Keratinocyte (primary cell): ENCODE results near the gene DAPK1. TPM values are rescaled to one million over a fixed set of nuclear protein-coding genes. Genes with fewer than 3 reads are reported as not detected.

Experiments
- DNase-seq: peaks from one replicate; pipeline ENCODE4 v3.0.0-alpha.2; 2011; ENCODE audit warnings: low read depth, missing footprints, low spot score
- FAIRE-seq: peaks from 2 replicates; lab custom pipeline; 2011; peaks lifted over from hg19 to GRCh38; lab: Jason Lieb, UNC
- H2AFZ ChIP-seq: 2 replicates; pipeline ENCODE4 v1.6.0; 2012; ENCODE audit warnings: low read length, control low read depth, inconsistent platforms; ENCODE audit not compliant: control insufficient read depth
- H3K27ac ChIP-seq: 2 replicates; pipeline ENCODE4 v1.5.1; 2011; ENCODE audit warnings: low read length; ENCODE audit not compliant: control insufficient read depth, insufficient read depth
- H3K27me3 ChIP-seq: 3 replicates; pipeline ENCODE4 v1.6.0; 2011; ENCODE audit warnings: low read length; ENCODE audit not compliant: control insufficient read depth, insufficient read depth; ENCODE audit errors: extremely low read depth
- H3K36me3 ChIP-seq, 2 experiments: 2 replicates in 1 of 2; 3 replicates in 1 of 2; pipeline ENCODE4 v1.5.1; 2011; ENCODE audit warnings: low read length in 2 of 2, mild to moderate bottlenecking in 1 of 2; ENCODE audit not compliant: control insufficient read depth in 2 of 2, insufficient read depth in 2 of 2; ENCODE audit errors: extremely low read depth in 1 of 2
- H3K4me1 ChIP-seq: 3 replicates; pipeline ENCODE4 v1.5.1; 2011; ENCODE audit warnings: low read length; ENCODE audit not compliant: control insufficient read depth, insufficient read depth; ENCODE audit errors: extremely low read depth
- H3K4me2 ChIP-seq: 3 replicates; pipeline ENCODE4 v1.6.0; 2011; ENCODE audit warnings: low read depth, low read length; ENCODE audit not compliant: control insufficient read depth, insufficient read depth; ENCODE audit errors: extremely low read depth
- H3K4me3 ChIP-seq, 3 experiments: fragments of 200-600 bp in 1 of 3; sonication (generic) in 1 of 3; 2 replicates in 2 of 3; 3 replicates in 1 of 3; pipeline ENCODE4 v1.5.1; 2011 to 2016; ENCODE audit warnings: low read length in 3 of 3, mild to moderate bottlenecking in 3 of 3, control low read depth in 2 of 3, inconsistent platforms in 1 of 3, low read depth in 1 of 3, mixed read lengths in 1 of 3, mixed run types in 1 of 3, moderate library complexity in 1 of 3; ENCODE audit not compliant: control insufficient read depth in 2 of 3, insufficient read depth in 2 of 3; ENCODE audit errors: extremely low read depth in 1 of 3
- H3K79me2 ChIP-seq: 2 replicates; pipeline ENCODE4 v1.6.0; 2012; ENCODE audit warnings: low read length; ENCODE audit not compliant: control insufficient read depth, insufficient read depth
- H3K9ac ChIP-seq: 3 replicates; pipeline ENCODE4 v1.6.0; 2011; ENCODE audit warnings: low read length; ENCODE audit not compliant: control insufficient read depth, insufficient read depth; ENCODE audit errors: extremely low read depth
- H3K9me1 ChIP-seq: 3 replicates; pipeline ENCODE4 v1.6.0; 2011; ENCODE audit warnings: low read length; ENCODE audit not compliant: control insufficient read depth, insufficient read depth; ENCODE audit errors: extremely low read depth
- H3K9me3 ChIP-seq: 2 replicates; pipeline ENCODE4 v1.5.1; 2012; ENCODE audit warnings: low read depth, low read length; ENCODE audit not compliant: control insufficient read depth
- H4K20me1 ChIP-seq: 3 replicates; pipeline ENCODE4 v1.6.0; 2011; ENCODE audit warnings: low read length; ENCODE audit not compliant: control insufficient read depth, insufficient read depth; ENCODE audit errors: extremely low read depth
- EZH2 ChIP-seq: IDR thresholded peaks from one replicate; pipeline ENCODE4 v1.6.1; 2012; ENCODE audit warnings: inconsistent platforms, mild to moderate bottlenecking, low read length, moderate library complexity
- dilution Hi-C: fragments of 300-500 bp; cut with MboI; formaldehyde crosslinking; loops from one replicate; pipeline ENCODE4 v1.7.0; 2020; ENCODE audit warnings: low sequenced_read_pairs; ENCODE audit not compliant: extremely low pct_ligation_motif_present
- polyA plus RNA-seq, 5 experiments: library from polyadenylated mRNA; depleted of rRNA in 3 of 5; stranded (reverse) in 3 of 5; stranded (forward) in 1 of 5; unstranded in 1 of 5; fragments of >200 nt; gene quantifications; 1 replicate in 1 of 5; 2 replicates in 3 of 5; 3 replicates in 1 of 5; pipeline versions ENCODE4 v1.2.1 to v1.2.3, GENCODE V29; 2011 to 2012; ENCODE audit warnings: missing spikeins in 2 of 5, low read depth in 1 of 5, low replicate concordance in 1 of 5
- TF ChIP-seq, protein P1 (sequence below), 3 experiments: IDR thresholded peaks in 1 of 3; conservative IDR thresholded peaks in 1 of 3; optimal IDR thresholded peaks in 1 of 3; 2 replicates in 2 of 3; 3 replicates in 1 of 3; pipeline versions ENCODE3 to v1.5.1; 2011; ENCODE audit warnings: low read length in 3 of 3, mild to moderate bottlenecking in 3 of 3, moderate library complexity in 2 of 3, control low read depth in 1 of 3, inconsistent platforms in 1 of 3; ENCODE audit not compliant: insufficient read depth in 2 of 3; ENCODE audit errors: extremely low read depth in 1 of 3

The DAPK1 gene
- polyA plus RNA-seq, 1 donor (not counting 4 experiments of a cell fraction or from before 2014, with no cell fraction given): 2.8 TPM

DNA sequence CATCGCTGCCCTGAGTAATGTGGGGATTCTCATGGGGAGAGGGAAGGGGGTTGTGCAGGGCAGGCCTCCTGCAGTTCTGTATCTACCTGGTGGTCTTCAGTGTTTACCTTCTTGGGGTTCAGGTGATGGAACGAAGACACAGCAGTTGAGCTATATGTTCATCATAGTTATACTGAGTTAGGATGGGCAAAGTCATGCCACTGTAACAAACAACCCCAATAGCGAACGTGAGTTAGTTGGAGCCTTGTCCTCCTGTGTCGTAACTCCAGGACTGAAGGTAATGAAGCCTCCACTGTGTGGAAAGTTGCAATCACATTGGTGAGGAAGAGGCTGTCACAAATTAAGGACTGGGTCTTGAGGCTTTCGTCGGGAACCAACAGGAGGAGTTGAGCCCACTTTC lies 64.4 kb downstream of the DAPK1 start:
- dilution Hi-C loops: no loop called here
- H3K9me3 ChIP-seq: no peaks in the 10 kb centered on the region
- no peak for DNase-seq
- H3K27ac ChIP-seq: no peak overlapping the region
- no peak overlapping the region for H3K4me3 ChIP-seq
- no peaks in the 10 kb centered on the region for H3K27me3 ChIP-seq
- H3K9me1 ChIP-seq: no peaks in the 10 kb centered on the region
- no peak overlapping the region for H2AFZ ChIP-seq
- no peak for TF ChIP-seq EZH2
- TF ChIP-seq, protein P1, sequence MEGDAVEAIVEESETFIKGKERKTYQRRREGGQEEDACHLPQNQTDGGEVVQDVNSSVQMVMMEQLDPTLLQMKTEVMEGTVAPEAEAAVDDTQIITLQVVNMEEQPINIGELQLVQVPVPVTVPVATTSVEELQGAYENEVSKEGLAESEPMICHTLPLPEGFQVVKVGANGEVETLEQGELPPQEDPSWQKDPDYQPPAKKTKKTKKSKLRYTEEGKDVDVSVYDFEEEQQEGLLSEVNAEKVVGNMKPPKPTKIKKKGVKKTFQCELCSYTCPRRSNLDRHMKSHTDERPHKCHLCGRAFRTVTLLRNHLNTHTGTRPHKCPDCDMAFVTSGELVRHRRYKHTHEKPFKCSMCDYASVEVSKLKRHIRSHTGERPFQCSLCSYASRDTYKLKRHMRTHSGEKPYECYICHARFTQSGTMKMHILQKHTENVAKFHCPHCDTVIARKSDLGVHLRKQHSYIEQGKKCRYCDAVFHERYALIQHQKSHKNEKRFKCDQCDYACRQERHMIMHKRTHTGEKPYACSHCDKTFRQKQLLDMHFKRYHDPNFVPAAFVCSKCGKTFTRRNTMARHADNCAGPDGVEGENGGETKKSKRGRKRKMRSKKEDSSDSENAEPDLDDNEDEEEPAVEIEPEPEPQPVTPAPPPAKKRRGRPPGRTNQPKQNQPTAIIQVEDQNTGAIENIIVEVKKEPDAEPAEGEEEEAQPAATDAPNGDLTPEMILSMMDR (optimal IDR thresholded peaks at IDR 0.05 in 1 of 3, IDR thresholded peaks at IDR 0.05 in 1 of 3, conservative IDR thresholded peaks at IDR 0.05 in 1 of 3; ENCODE audit: extremely low read depth in 1 of 3, insufficient read depth in 2 of 3, low read length in 3 of 3): no peak
- FAIRE-seq: no peak
- H3K4me2 ChIP-seq: no peak overlapping the region
- no peaks in the 10 kb centered on the region for H3K4me1 ChIP-seq
- no peaks in the 10 kb centered on the region for H3K79me2 ChIP-seq
- H4K20me1 ChIP-seq: no peaks in the 10 kb centered on the region
- H3K9ac ChIP-seq: no peak overlapping the region
- no peaks in the 10 kb centered on the region for H3K36me3 ChIP-seq

DNA sequence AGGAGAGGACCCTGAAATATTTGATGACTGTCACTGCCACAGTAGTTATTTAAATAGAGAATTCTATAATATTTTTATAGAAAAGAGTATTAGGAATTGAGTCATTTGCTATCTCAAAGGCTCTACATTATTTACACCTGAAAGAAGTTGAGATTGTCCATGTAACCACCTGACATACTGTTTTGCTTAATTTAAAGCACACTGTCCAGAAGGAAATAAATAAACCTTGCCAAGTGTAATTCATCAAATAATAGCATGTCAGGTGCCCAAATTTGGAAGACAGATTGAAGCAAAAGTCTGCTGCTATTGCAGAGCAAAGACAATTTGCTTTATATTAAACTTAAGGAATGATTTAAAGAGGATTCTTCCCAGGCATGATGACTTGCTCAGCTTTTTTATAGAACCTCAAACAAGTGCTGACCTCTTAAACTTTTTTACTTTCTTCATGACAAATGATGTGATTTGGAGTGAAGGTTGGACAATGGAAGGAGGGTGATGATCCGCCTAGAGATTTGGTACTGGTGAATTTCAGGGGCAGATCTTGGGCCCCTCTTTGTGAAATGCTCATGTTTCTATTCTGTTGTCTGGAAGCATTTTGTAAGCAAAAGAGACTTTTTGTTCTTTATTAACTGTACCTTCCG lies 65.0 kb downstream of the DAPK1 start:
- Histone ChIP-seq H3K4me1 (no peaks in the 10 kb centered on the region), H3K79me2 (no peaks in the 10 kb centered on the region), H3K36me3 (no peaks in the 10 kb centered on the region), H3K4me2 (no peak overlapping the region), H3K9me3 (no peaks in the 10 kb centered on the region), H4K20me1 (no peaks in the 10 kb centered on the region), H3K9ac (no peak overlapping the region), H3K4me3 (no peak overlapping the region), H3K27me3 (no peaks in the 10 kb centered on the region), H2AFZ (no peak overlapping the region), H3K9me1 (no peaks in the 10 kb centered on the region), H3K27ac (no peak overlapping the region)
- DNase-seq (no peak), FAIRE-seq (no peak)
- dilution Hi-C loops: no loop called here
- TF ChIP-seq EZH2: no peak
- TF ChIP-seq, protein P1 (optimal IDR thresholded peaks at IDR 0.05 in 1 of 3, IDR thresholded peaks at IDR 0.05 in 1 of 3, conservative IDR thresholded peaks at IDR 0.05 in 1 of 3; ENCODE audit: extremely low read depth in 1 of 3, insufficient read depth in 2 of 3, low read length in 3 of 3): no peak
